ENCODE measurements around the gene GMCL2.

Gene GMCL2

DNA sequence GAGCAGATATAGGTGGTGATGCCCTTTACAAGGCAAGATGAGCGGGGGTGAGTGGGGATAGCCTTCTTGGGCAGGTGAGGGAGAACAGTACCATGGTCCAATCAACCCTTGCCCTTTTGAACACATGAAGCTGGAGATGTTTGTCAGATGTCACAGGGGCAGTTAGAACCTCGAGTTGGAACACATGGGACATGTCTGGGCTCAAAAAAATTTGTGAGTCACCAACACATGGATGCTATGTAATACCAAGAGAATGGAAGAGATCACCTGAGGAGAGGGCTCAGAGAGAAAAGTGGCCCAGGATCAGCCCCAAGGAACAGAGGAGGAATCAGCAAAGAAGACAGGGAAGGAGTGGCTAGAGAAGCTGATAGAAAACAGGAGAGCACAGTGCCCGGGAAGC is 40.8 kb upstream of the GMCL2 start:
- TF ChIP-seq, protein P1, sequence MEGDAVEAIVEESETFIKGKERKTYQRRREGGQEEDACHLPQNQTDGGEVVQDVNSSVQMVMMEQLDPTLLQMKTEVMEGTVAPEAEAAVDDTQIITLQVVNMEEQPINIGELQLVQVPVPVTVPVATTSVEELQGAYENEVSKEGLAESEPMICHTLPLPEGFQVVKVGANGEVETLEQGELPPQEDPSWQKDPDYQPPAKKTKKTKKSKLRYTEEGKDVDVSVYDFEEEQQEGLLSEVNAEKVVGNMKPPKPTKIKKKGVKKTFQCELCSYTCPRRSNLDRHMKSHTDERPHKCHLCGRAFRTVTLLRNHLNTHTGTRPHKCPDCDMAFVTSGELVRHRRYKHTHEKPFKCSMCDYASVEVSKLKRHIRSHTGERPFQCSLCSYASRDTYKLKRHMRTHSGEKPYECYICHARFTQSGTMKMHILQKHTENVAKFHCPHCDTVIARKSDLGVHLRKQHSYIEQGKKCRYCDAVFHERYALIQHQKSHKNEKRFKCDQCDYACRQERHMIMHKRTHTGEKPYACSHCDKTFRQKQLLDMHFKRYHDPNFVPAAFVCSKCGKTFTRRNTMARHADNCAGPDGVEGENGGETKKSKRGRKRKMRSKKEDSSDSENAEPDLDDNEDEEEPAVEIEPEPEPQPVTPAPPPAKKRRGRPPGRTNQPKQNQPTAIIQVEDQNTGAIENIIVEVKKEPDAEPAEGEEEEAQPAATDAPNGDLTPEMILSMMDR (IDR thresholded peaks at IDR 0.05; ENCODE audit: insufficient read depth, low read depth, low read length, missing control alignments), result no peak
- H3K4me3 ChIP-seq (ENCODE audit: low read length), result no peak overlapping the region
- DNase-seq (ENCODE audit: low read depth), result peak; percentile 71

DNA sequence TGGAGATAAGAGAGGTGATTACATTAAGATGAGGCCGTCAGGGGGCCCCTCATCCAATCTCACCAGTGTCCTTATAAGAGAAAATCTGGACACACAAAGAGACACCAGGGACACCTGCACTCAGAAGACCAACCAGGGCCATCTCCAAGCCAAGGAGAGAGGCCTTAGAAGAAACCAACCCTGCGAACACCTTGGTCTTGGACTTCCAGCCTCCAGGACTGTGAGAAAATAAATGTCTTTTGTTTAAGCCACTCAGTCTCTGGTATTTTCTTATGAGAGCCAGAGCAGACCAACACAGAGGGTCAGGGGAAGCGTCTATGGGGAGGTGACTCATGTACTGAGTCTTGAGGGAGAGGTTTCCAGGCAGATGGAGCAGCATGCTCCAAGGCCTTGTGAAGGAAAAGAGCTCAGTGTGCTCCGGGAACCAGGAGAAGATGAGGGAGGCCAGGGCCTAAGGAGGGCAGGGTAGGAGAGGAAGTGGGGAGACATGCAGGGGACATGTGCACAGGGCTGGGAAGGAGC is 40.0 kb upstream of the GMCL2 start:
- H3K4me3 ChIP-seq (ENCODE audit: low read length), result no peak overlapping the region
- no peak for DNase-seq (ENCODE audit: low read depth)
- TF ChIP-seq, protein P1 (IDR thresholded peaks at IDR 0.05; ENCODE audit: insufficient read depth, low read depth, low read length, missing control alignments), result no peak

DNA sequence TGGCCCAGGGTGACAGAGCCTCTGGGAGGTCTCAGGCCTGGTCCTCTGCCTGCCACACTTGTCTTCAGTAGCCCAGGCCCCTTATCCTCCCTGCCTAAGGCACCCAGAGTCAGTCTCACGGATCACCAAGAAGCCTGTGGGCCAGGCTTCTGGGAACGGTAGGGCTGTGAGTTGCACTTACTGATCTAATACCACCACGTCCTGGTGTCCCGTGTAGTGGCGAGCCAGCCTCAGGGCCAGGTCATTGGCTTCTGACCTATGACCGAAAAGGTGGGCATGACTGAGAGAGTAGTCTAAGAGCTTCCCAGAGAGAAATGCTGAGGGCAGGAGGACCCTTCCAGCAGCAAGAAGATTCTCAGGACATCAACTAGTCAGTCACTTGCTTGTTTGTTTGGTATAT is 38.0 kb upstream of the GMCL2 start:
- TF ChIP-seq, protein P1 (IDR thresholded peaks at IDR 0.05; ENCODE audit: insufficient read depth, low read depth, low read length, missing control alignments), result no peak
- no peak overlapping the region for H3K4me3 ChIP-seq (ENCODE audit: low read length)
- DNase-seq (ENCODE audit: low read depth), result no peak

DNA sequence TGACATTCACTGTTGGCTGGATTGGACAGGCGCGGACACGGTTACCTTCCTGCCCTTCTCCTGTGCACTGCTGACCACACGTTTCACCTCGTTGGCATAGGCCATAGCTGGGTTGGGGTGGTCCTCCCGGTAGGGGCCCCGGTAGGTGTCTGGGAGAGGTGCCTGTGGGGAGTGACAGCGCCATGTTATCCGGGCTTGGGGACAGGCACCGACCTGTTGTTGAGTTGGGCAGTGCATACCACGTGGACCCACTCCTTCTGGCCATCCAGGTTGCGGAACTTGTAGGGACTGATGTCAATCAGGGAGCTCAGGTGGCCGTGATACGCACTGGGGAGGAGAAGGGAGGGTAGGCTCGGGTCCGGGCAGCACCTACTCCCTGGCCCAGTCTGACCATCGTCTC is 37.2 kb upstream of the GMCL2 start:
- H3K4me3 ChIP-seq (ENCODE audit: low read length), result no peak overlapping the region
- no peak for DNase-seq (ENCODE audit: low read depth)
- TF ChIP-seq, protein P1 (IDR thresholded peaks at IDR 0.05; ENCODE audit: insufficient read depth, low read depth, low read length, missing control alignments), result no peak

DNA sequence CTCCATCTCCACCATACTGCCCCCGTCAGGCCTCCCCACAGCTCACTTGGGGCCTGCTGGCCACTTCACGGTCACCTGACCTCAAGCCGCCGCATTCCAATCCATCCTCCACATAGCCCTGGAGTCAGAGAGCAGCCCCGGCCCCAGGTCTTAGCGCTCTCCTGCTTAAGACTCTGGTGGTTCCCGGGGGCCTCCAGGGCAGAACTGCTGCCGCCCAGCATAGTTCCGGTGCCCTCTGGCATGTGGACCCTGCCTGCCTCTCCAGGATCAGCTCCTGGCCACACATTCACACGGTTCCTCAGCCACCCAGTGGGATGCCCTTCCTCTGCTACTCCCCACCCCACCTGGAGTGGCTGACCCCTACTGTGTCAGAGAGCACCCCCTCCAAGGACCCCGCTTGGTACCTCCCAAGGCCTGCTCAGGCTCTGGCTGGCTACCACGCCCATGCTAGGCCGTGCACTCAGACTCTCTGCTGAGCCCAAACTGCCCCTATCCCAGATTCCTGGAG is 36.7 kb upstream of the GMCL2 start:
- TF ChIP-seq, protein P1 (IDR thresholded peaks at IDR 0.05; ENCODE audit: insufficient read depth, low read depth, low read length, missing control alignments), result no peak
- H3K4me3 ChIP-seq (ENCODE audit: low read length), result no peak overlapping the region
- no peak for DNase-seq (ENCODE audit: low read depth)

DNA sequence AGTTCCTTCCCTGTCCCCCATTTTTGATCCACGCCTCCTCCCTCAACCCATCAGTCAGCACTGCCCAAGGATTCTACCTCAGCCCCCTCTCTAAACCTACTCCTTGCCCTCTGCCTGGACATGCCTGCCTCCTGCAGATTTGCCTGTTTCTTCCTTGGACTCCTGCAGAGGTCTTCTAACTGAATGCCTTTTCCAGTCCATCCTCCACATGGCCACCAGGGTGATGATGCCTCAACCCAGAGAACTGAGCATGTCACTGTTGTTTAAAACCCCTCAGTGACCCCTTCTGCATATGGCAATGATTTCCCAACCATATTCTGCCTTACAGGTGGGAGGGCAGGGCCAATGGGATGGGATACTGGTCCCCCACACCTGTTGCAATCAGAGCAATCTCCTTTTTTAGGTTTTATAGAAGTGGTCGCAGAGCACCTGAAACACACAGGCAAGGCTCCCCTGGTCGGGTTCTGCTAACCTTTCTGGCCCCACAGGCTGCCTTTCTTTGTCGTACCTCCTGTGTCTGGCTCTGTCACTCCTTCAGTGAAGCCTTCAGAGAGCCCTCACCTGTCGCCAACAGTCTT is 36.1 kb upstream of the GMCL2 start:
- TF ChIP-seq, protein P1 (IDR thresholded peaks at IDR 0.05; ENCODE audit: insufficient read depth, low read depth, low read length, missing control alignments), result peak; percentile 23
- no peak for DNase-seq (ENCODE audit: low read depth)

DNA sequence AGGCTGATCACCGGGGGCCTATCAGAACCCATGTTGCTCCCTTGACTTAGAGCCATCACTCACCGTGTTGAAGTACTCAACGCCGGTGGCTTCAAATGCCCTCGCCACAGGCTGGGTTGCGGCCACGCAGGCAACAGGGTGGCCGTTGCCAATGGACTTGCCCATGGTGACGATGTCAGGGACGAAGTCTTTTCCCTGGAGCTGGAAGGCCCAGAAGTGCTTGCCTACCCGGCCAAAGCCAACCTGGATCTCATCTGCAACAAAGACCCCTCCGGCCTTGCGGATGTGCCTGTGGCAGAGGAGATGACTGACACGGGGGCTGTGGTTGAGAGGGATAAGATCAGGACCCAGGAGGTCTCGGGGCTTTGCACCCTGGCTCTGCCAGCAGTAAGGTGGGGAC is 35.1 kb upstream of the GMCL2 start:
- H3K4me3 ChIP-seq (ENCODE audit: low read length), result no peak overlapping the region
- TF ChIP-seq, protein P1 (IDR thresholded peaks at IDR 0.05; ENCODE audit: insufficient read depth, low read depth, low read length, missing control alignments), result no peak
- no peak for DNase-seq (ENCODE audit: low read depth)

More for the DNA sequence above, 36.1 kb upstream of the GMCL2 start:
- H3K4me3 ChIP-seq (ENCODE audit: low read length), result no peak overlapping the region

All from epithelial cell of esophagus (primary cell).